ENCODE measurements around the gene KANK3. TPM values are rescaled to one million over a fixed set of nuclear protein-coding genes. Genes with fewer than 3 reads are reported as not detected.
"Not testable (repeated sequence)": the region's sequence is repeated elsewhere in the genome, so short reads cannot be mapped to it uniquely, and the experiment has no call there.

Gene KANK3
- under 1 TPM; 0.47 to 0.64 TPM for total RNA-seq

DNA sequence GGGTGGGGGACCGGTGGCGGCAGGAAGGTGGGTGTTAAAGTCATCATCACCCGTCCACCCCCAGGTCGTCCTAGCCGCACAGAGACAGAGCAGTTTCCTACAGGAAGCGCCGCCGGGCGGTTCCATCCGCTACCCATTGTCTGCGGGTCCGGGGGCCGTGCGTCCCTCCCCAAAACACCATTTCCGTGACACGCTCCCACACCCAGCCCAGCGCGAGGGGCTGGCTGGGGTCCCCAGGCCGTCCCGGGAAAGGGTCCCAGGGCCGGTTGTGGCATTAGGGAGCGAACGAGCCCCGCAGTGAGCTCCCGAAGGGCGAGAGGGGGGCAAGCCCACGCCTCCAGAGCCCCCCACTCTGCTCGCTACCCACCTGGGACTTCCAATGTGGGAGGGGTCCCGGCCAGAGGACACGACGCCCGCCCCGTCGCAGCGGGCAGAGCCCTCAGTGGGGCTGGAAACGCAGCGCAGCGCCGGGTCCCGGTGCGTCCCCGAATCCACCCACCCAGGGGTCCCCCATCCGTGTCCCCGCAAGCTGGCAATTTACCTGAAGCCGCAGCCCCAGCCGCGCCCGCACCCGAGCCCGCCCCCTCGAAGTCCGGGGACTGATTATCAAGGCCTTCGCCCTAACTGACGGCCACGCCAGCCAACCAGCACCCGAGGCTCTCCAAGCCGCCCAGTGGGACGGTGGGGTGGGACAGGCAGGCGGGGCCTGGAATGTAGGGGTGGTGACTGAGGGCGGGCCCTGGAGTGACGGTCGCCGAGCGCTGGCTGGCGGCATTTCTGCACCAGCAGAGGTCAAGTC lies at the start of gene KANK3:
TSS of gene KANK3 (minus strand) at position 579 of the 799 bp plus-strand sequence. CDS start 5,434 bp downstream, outside the sequence.
- Mint-ChIP-seq H3K27ac (no peak within 1 kb of the TSS), H3K9me3 (no peaks in the 10 kb centered on the region)

DNA sequence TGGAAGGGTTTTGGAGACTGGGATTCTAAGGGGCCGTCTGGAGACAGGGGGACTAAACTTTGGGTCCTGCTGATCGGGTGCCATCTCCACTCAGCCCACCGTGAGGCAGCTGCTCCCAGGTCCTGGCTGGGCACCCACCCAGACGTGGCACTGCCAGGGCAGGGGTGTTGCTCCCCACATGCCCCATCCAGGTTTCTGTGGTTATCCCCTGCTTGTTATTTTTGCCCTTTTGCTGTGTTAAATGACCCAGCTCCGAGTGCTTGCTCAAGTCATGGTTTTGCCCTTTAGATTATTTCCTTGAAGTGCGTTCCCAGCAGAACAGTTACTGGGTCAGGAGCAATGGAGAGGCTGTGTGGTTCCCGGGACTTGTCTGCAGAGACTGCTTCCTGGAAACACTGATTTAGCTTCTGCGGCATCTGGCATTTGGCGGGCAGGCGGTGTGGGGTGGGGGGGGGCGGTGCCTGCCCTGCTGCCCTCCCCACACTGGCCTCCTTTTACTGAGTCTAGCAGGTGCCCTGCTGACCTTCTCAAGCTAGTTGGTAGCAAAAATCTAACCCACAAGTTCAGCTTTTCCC lies 49.0 kb upstream of the KANK3 start:
- no peaks in the 10 kb centered on the region for H3K9me3 Mint-ChIP-seq
- H3K27me3 Mint-ChIP-seq = no peaks in the 10 kb centered on the region
- peaks cover 30% of the 10 kb centered on the region for H3K4me1 Mint-ChIP-seq
- peaks cover 4% of the 10 kb centered on the region for H3K36me3 Mint-ChIP-seq
- H3K27ac Mint-ChIP-seq = peak overlapping the region; percentile 82
- peak overlapping the region; percentile 68 for H3K4me3 Mint-ChIP-seq
- no peak for DNase-seq

More for the DNA sequence above, at the start of gene KANK3:
- Mint-ChIP-seq H3K4me3 (peak within 1 kb of the TSS; percentile 77), H3K27me3 (peaks cover 22% of the 10 kb centered on the region), H3K36me3 (no peaks in the 10 kb centered on the region), H3K4me1 (peaks cover 9% of the 10 kb centered on the region)
- DNase-seq = peak; percentile 95

DNA sequence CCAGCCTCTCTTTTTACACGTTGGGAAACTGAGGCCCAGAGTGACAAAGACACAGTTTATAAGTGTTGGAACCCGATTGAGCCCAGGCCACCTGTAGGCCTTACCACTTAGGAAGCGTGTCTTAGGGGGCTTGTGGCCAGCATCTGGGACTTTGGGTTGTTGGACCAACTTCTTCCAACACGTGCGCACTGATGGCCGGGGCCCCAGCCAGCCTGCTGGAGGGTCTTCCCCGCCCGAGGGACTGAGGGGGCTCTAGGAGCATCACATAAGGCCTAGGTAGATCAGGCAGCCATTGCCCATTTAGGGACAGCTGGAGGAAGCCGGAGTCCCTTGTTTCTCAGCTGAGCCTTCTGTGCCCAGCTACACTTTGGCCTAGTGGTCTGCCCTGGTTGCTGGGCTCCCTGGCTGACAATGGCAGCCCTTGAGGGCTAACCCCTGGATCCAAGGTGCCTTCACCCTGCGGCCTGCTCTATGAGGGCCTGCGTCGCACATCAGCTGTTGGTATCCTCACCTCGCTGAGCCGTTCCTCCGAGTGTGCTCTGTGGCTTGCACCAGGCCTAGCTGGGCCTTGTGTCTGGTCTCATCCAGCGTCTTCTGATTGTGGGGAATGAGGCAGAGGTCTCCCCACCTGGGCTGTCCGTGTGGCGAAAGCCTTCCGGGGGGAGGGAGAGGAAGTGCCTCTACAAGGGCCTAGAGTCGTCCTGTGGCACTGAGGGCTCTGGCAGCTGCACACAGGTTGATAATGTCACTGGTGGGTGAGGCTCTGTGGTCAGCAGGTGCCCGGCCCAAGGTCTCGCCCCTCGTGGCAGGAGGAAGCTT lies 48.3 kb upstream of the KANK3 start:
- Mint-ChIP-seq H3K9me3 (no peaks in the 10 kb centered on the region), H3K27ac (peak overlapping the region; percentile 82), H3K4me1 (peaks cover 29% of the 10 kb centered on the region)

DNA sequence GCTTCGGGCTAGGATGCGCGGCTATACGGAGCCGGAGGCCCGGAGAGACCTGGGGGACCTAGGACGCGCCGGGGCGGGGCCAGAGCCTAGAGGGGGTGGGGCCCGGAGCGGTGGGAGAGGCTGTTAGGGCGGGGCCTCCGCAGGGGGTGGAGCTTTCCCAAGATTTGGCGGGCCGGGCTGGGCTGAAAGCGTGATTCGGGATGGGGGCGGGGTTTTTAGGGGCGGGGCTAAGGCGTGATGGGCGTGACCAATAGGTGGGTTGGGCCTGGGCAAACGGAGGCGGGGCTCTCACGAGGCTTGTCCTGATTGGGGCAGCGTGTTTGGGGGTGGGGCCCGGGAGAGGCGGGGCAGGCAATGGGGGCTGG lies 47.5 kb upstream of the KANK3 start:
- Mint-ChIP-seq H3K4me1 (peaks cover 26% of the 10 kb centered on the region), H3K36me3 (peaks cover 9% of the 10 kb centered on the region), H3K27me3 (no peaks in the 10 kb centered on the region), H3K27ac (peak overlapping the region; percentile 75), H3K9me3 (no peaks in the 10 kb centered on the region), H3K4me3 (peak overlapping the region; percentile 73)
- DNase-seq = peak; percentile 91

More for the DNA sequence above, 48.3 kb upstream of the KANK3 start:
- DNase-seq = no peak
- Mint-ChIP-seq H3K36me3 (peaks cover 10% of the 10 kb centered on the region), H3K27me3 (no peaks in the 10 kb centered on the region), H3K4me3 (peak overlapping the region; percentile 73)

DNA sequence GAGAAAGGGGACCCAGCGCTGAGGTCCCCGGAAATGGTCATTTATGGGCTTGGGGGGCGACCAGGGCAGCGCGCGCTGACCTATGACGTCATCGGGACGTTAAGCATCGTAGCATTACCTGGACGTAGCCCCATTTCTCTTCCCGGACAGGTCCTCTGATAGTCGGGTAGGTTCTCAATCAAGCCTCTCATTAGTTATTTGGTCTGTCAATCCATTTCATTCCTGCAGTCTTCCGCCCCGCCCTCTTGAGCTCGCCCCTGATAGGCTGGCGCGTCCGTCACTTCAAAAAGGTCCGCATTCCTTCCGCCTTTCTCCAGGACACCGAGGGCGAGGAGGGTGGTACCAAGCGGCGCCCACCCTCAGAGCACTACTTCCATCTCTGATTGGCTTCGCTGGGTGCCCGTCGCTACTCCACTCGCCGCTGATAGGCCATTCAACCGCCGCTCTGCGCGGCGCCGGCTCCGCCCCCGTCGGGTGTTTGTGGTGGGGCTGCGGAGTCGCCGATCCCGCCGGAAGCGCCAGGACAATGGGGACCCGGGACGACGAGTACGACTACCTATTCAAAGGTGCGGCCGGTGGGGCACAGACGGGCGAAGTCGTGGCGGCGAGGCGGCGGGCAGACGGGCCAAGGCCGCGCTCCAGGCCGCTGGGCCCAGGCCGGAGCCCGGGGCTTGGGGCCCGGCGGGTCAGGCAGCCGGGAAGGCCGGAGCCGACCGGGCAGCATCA lies 47.0 kb upstream of the KANK3 start, which contains the start of gene RAB11B:
TSS of gene RAB11B (plus strand) at position 470 of the 726 bp plus-strand sequence. CDS start at position 527, 57 bp downstream.
- Mint-ChIP-seq H3K27me3 (no peaks in the 10 kb centered on the region), H3K36me3 (peaks cover 9% of the 10 kb centered on the region), H3K27ac (peak within 1 kb of the TSS; percentile 95), H3K9me3 (no peaks in the 10 kb centered on the region), H3K4me3 (peak within 1 kb of the TSS; percentile 91), H3K4me1 (peaks cover 26% of the 10 kb centered on the region)
- peak; percentile 98 for DNase-seq

DNA sequence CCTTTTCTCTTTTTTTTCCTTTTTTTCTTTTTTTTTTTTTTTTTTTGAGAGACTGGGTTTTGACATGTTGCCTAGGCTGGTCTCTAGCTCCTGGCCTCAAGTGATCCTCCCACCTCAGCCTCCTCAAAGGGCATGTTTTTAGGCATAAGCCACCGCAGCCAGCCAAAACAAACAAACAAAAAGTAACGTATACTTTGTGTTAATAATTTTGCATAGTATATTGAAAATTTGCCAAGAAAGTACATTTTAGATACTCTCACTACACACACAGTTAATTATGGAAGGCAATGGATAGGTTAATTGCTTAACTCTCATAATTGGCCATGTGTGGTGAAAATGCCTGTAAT lies 45.5 kb upstream of the KANK3 start:
- no peaks in the 10 kb centered on the region for H3K27me3 Mint-ChIP-seq
- H3K4me3 Mint-ChIP-seq = peak overlapping the region; percentile 14
- H3K4me1 Mint-ChIP-seq = peaks cover 30% of the 10 kb centered on the region
- peaks cover 9% of the 10 kb centered on the region for H3K36me3 Mint-ChIP-seq
- DNase-seq = no peak
- H3K9me3 Mint-ChIP-seq = no peaks in the 10 kb centered on the region
- H3K27ac Mint-ChIP-seq = no peak overlapping the region

DNA sequence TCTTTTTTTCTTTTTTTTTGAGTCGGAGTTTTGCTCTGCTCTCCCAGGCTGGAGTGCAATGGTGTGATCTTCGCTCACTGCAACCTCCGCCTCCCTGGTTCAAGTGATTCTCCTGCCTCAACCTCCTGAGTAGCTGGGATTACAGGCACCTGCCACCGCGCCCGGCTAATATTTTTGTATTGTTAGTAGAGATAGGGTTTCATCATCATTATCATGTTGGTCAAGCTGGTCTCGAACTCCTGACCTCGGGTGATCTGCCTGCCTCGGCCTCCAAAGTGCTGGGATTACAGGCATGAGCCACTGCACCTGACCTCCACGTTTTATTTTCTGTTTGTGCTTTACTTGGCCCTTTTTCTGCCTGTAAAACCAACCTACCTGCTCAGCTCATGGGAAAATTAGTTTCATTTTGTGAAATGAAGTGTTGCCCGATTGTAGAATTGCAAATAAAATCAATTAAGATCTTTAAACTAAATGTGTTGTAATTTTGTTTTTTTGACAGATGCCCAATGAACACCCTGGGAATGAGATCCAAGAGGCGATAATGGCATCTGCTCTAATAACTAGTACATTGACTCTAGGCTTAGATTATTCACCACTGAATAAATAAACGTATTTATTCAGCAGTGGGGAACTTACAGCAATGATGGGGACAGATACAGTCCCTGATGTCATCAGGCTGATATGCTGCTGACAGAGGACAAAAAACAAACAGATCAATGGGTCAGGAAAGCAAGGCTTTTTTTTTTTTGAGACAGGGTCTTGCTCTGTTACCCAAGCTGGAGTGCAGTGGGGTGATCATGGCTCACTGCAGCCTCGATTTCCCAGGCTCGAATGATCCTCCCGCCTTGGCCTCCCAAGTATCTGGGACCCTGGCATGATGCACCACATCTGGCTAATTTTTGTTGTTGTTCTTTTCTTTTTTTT lies 44.9 kb upstream of the KANK3 start:
- Mint-ChIP-seq H3K4me3 (peak overlapping the region; percentile 18), H3K27ac (no peak overlapping the region), H3K27me3 (no peaks in the 10 kb centered on the region), H3K36me3 (peaks cover 9% of the 10 kb centered on the region), H3K4me1 (peaks cover 28% of the 10 kb centered on the region), H3K9me3 (no peaks in the 10 kb centered on the region)
- no peak for DNase-seq

DNA sequence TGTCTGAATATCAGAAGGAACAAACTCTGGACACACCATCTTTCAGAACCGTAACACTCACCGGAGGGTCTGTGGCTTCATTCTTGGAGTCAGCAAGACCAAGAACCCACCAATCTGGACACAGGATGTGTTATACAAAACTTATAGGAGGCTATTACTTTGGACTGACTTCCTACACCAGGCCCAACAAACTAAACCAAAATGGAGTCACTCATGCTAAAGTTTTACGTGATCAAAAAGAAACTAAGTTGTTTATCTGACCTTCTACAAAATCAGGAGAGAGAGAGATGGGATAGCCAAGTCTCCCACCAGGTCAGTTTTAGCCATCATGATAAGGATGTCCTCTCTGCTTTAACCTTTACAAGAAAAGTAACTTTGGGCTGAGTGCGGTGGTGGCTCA lies 43.9 kb upstream of the KANK3 start:
- Mint-ChIP-seq H3K36me3 (peaks cover 9% of the 10 kb centered on the region), H3K27ac (no peak overlapping the region), H3K4me1 (peaks cover 22% of the 10 kb centered on the region), H3K27me3 (no peaks in the 10 kb centered on the region), H3K4me3 (no peak overlapping the region), H3K9me3 (no peaks in the 10 kb centered on the region)
- DNase-seq = no peak

DNA sequence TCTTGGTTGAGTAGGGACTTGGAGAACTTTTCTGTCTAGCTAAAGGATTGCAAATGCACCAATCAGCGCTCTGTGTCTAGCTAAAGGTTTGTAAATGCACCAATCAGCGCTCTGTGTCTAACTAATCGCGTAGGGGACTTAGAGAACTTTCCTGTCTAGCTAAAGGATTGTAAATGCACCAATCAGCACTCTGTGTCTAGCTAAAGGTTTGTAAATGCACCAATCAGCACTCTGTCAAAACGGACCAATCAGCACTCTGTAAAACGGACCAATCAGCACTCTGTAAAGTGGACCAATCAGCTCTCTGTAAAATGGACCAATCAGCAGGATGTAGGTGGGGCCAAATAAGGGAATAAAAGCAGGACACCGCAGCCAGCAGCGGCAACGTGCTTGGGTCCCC lies 43.4 kb upstream of the KANK3 start:
- H3K4me3 Mint-ChIP-seq, H3K9me3 Mint-ChIP-seq, H3K36me3 Mint-ChIP-seq, H3K27me3 Mint-ChIP-seq, DNase-seq, H3K27ac Mint-ChIP-seq: not testable (repeated sequence)
- peaks cover 17% of the 10 kb centered on the region for H3K4me1 Mint-ChIP-seq

DNA sequence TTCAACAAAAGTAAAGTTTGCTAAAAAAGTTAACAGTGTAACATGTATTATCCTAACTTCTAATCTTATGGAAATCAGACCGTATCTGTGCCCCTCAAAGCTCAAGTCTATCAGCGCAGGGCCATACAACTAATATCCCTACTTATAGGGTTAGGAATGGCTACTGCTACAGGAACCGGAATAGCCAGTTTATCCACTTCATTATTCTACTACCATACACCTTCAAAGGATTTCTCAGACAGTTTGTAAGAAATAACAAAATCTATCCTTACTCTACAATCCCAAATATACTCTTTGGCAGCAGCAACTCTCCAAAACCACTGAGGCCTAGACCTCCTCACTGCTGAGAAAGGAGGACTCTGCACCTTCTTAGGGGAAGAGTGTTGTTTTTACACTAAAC lies 42.5 kb upstream of the KANK3 start:
- H3K27ac Mint-ChIP-seq, H3K27me3 Mint-ChIP-seq, H3K36me3 Mint-ChIP-seq, H3K4me3 Mint-ChIP-seq, DNase-seq, H3K9me3 Mint-ChIP-seq: not testable (repeated sequence)
- peaks cover 11% of the 10 kb centered on the region for H3K4me1 Mint-ChIP-seq

DNA sequence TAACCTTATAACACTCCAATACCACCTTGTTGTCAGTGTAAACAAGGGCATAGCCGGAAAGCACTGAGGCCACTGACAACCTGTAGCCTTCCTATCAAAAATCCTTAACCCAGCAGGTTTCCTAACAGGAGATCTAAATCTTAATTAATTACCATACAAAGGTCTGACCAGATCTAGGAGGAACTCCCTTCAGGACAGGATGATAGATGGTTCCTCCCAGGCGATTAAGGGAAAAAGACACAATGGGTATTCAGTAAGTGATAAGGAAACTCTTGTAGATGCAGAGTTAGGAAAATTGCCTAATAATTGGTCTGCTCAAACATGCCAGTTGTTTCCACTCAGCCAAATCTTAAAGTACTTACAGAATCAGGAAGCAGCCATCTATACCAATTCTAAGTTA lies 42.0 kb upstream of the KANK3 start:
- not testable (repeated sequence) for H3K27me3 Mint-ChIP-seq, H3K4me3 Mint-ChIP-seq, H3K36me3 Mint-ChIP-seq, DNase-seq, H3K9me3 Mint-ChIP-seq, H3K27ac Mint-ChIP-seq
- peaks cover 11% of the 10 kb centered on the region for H3K4me1 Mint-ChIP-seq

DNA sequence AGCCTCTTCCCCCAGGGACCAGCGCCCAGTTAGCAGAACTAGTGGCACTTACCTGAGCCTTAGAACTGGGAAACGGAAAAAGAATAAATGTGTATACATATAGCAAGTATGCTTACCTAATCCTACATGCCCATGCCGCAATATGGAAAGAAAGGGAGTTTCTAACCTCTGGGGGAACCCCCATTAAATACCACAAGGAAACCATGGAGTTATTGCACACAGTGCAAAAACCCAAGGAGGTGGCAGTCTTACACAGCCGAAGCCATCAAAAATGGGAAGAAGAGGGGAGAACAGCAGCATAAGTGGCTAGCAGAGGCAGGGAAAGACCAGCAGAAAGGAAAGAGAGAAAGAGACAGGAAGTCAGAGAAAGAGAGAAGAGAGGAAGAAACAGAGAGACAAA lies 41.5 kb upstream of the KANK3 start:
- not testable (repeated sequence) for H3K36me3 Mint-ChIP-seq, H3K27me3 Mint-ChIP-seq, H3K27ac Mint-ChIP-seq, H3K4me3 Mint-ChIP-seq, DNase-seq, H3K9me3 Mint-ChIP-seq
- peaks cover 11% of the 10 kb centered on the region for H3K4me1 Mint-ChIP-seq

DNA sequence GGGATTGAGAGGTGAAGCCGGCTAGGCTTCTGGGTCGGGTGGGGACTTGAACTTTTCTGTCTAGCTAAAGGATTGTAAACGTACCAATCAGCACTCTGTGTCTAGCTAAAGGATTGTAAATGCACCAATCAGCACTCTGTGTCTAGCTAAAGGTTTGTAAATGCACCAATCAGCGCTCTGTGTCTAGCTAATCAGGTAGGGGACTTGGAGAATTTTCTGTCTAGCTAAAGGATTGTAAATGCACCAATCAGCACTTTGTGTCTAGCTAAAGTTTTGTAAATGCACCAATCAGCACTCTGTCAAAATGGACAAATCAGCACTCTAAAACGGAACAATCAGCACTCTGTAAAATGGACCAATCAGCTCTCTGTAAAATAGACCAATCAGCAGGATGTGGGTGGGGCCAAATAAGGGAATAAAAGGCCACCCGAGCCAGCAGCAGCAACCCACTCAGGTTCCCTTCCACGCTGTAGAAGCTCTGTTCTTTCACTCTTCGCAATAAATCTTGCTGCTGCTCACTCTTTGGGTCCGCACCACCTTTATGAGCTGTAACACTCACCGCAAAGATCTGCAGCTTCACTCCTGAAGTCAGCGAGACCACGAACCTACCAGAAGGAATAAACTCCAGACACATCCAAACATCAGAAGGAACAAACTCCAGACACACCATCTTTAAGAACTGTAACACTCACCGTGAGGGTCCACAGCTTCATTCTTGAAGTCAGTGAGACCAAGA lies 36.3 kb upstream of the KANK3 start:
- H3K27ac Mint-ChIP-seq, H3K9me3 Mint-ChIP-seq, H3K4me1 Mint-ChIP-seq, H3K27me3 Mint-ChIP-seq, DNase-seq, H3K36me3 Mint-ChIP-seq, H3K4me3 Mint-ChIP-seq: not testable (repeated sequence)
